Effector memory CD8-positive, alpha-beta T cell (primary cell): ENCODE results near the gene LRRC41.
"Not testable (repeated sequence)": the region's sequence is repeated elsewhere in the genome, so short reads cannot be mapped to it uniquely, and the experiment has no call there.

Experiments
- ATAC-seq: fragments of 150-1000 bp; cut with Tn5 transposase; replicated peaks from 2 replicates; pipeline ENCODE4 v1.10.0; 2021; ENCODE audit warnings: mild to moderate bottlenecking, moderate library complexity
- DNase-seq, 3 experiments: peaks; one replicate each; pipeline ENCODE4 v3.0.0; 2021
- H3K27ac Mint-ChIP-seq, 2 donors: one replicate each; pipeline ENCODE4 v1.8.0; 2022; ENCODE audit warnings: mild to moderate bottlenecking in 2 of 2, mixed read lengths in 2 of 2, moderate library complexity in 2 of 2
- H3K27me3 Mint-ChIP-seq, 2 donors: one replicate each; pipeline ENCODE4 v1.8.0; 2022; ENCODE audit warnings: mixed read lengths in 2 of 2
- H3K36me3 Mint-ChIP-seq: one replicate; pipeline ENCODE4 v1.8.0; 2022; ENCODE audit warnings: mild to moderate bottlenecking, moderate library complexity, mixed read lengths; ENCODE audit not compliant: insufficient read depth
- H3K4me1 Mint-ChIP-seq, 2 donors: one replicate each; pipeline ENCODE4 v1.8.0; 2022; ENCODE audit warnings: low read depth in 2 of 2, mixed read lengths in 2 of 2
- H3K4me3 Mint-ChIP-seq, 2 donors: one replicate each; pipeline ENCODE4 v1.8.0; 2022; ENCODE audit warnings: mild to moderate bottlenecking in 2 of 2, mixed read lengths in 2 of 2, moderate library complexity in 2 of 2
- H3K9me3 Mint-ChIP-seq, 2 donors: one replicate each; pipeline ENCODE4 v1.8.0; 2022; ENCODE audit warnings: mixed read lengths in 2 of 2

LRRC41 gene

GRCh38 chr1:46335081-46335480 is 31.7 kb upstream of the LRRC41 start:
- H3K27me3 Mint-ChIP-seq = no peaks in the 10 kb centered on the region
- H3K4me3 Mint-ChIP-seq = no peak overlapping the region
- peaks cover 3% of the 10 kb centered on the region in 2 donors for H3K4me1 Mint-ChIP-seq
- H3K36me3 Mint-ChIP-seq = no peaks in the 10 kb centered on the region
- H3K27ac Mint-ChIP-seq = no peak overlapping the region
- ATAC-seq (no peak), DNase-seq (no peak)
- no peaks in the 10 kb centered on the region for H3K9me3 Mint-ChIP-seq

GRCh38 chr1:46334030-46334384 is 30.6 kb upstream of the LRRC41 start:
- DNase-seq (no peak), ATAC-seq (no peak)
- Mint-ChIP-seq H3K36me3 (no peaks in the 10 kb centered on the region), H3K27me3 (no peaks in the 10 kb centered on the region), H3K4me1 (peaks cover 0 to 3% of the 10 kb centered on the region in 2 donors), H3K27ac (no peak overlapping the region), H3K9me3 (no peaks in the 10 kb centered on the region), H3K4me3 (no peak overlapping the region)

GRCh38 chr1:46333300-46334029 is 30.0 kb upstream of the LRRC41 start:
- Mint-ChIP-seq H3K36me3 (no peaks in the 10 kb centered on the region), H3K27me3 (no peaks in the 10 kb centered on the region), H3K9me3 (no peaks in the 10 kb centered on the region), H3K27ac (no peak overlapping the region), H3K4me3 (no peak overlapping the region), H3K4me1 (no peaks in the 10 kb centered on the region)
- DNase-seq (no peak), ATAC-seq (no peak)

GRCh38 chr1:46331786-46332540 is 28.5 kb upstream of the LRRC41 start:
- H3K9me3 Mint-ChIP-seq, H3K4me1 Mint-ChIP-seq, DNase-seq, ATAC-seq, H3K27ac Mint-ChIP-seq, H3K27me3 Mint-ChIP-seq, H3K36me3 Mint-ChIP-seq, H3K4me3 Mint-ChIP-seq: not testable (repeated sequence)

DNA sequence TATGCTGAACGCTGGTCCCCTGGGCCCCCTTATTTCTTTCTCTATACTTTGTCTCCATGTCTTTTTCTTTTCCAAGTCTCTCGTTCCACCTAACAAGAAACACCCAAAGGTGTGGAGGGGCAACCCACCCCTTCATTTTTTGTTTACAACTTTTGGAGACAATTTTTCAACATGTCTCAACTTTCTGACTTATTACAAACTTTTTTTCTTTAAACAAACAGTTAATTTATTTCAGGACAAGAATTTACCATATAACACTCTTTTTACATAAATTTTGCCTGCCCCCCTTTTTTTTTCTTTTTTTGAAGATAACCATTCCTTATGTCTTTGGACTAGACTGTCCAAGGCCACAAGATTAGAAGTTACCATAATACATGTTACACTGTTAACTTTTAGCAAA is 27.0 kb upstream of the LRRC41 start:
- H3K27me3 Mint-ChIP-seq, H3K4me1 Mint-ChIP-seq, H3K9me3 Mint-ChIP-seq, H3K27ac Mint-ChIP-seq, DNase-seq, H3K36me3 Mint-ChIP-seq, ATAC-seq, H3K4me3 Mint-ChIP-seq: not testable (repeated sequence)

DNA sequence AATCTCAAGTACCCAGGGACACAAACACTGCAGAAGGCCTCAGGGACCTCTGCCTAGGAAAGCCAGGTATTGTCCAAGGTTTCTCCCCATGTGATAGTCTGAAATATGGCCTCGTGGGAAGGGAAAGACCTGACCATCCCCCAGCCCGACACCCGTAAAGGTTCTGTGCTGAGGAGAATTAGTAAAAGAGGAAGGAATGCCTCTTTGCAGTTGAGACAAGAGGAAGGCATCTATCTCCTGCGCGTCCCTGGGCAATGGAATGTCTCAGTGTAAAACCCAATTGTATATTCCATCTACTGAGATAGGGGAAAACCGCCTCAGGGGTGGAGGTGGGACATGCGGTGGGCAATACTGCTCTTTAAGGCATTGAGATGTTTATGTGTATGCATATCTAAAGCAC is 26.4 kb upstream of the LRRC41 start:
- H3K9me3 Mint-ChIP-seq, DNase-seq, H3K4me3 Mint-ChIP-seq, H3K27me3 Mint-ChIP-seq, ATAC-seq, H3K27ac Mint-ChIP-seq, H3K4me1 Mint-ChIP-seq, H3K36me3 Mint-ChIP-seq: not testable (repeated sequence)

GRCh38 chr1:46328182-46328581 is 24.8 kb upstream of the LRRC41 start:
- not testable (repeated sequence) for H3K9me3 Mint-ChIP-seq, H3K27me3 Mint-ChIP-seq, DNase-seq, ATAC-seq, H3K4me3 Mint-ChIP-seq, H3K36me3 Mint-ChIP-seq, H3K4me1 Mint-ChIP-seq, H3K27ac Mint-ChIP-seq

- H3K27ac Mint-ChIP-seq = peak overlapping the region in 1 of 2 donors; percentile 35
- H3K27me3 Mint-ChIP-seq, H3K9me3 Mint-ChIP-seq, DNase-seq, ATAC-seq, H3K36me3 Mint-ChIP-seq, H3K4me3 Mint-ChIP-seq, H3K4me1 Mint-ChIP-seq: not testable (repeated sequence)
Observed at GRCh38 chr1:46325285-46326076, 22.1 kb upstream of the LRRC41 start.

GRCh38 chr1:46322191-46322590 is 18.8 kb upstream of the LRRC41 start:
- peaks cover 11% of the 10 kb centered on the region for H3K36me3 Mint-ChIP-seq
- not testable (repeated sequence) for H3K9me3 Mint-ChIP-seq, H3K27me3 Mint-ChIP-seq, H3K27ac Mint-ChIP-seq, H3K4me3 Mint-ChIP-seq, ATAC-seq, H3K4me1 Mint-ChIP-seq, DNase-seq

GRCh38 chr1:46319960-46320914 is 16.8 kb upstream of the LRRC41 start:
- H3K27ac Mint-ChIP-seq, ATAC-seq, H3K9me3 Mint-ChIP-seq, H3K4me1 Mint-ChIP-seq, H3K4me3 Mint-ChIP-seq, H3K27me3 Mint-ChIP-seq, DNase-seq: not testable (repeated sequence)
- H3K36me3 Mint-ChIP-seq = peaks cover 11% of the 10 kb centered on the region

DNA sequence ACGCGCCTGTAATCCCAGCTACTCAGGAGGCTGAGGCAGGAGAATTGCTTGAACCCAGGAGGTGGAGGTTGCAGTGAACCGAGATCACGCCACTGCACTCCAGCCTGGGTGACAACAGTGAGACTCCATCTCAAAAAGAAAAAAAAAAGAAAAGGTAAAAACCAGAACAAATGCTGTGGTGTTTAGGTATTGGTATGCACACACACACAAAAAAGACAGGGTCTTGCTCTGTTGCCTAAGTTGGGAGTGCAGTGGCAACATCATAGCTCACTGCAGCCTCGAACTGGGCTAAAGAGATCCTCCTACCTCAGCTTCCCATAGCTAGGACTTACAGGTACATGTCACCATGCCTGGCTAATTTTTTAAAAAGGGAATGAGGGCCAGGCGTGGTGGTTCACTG is 15.9 kb upstream of the LRRC41 start:
- not testable (repeated sequence) for DNase-seq, H3K9me3 Mint-ChIP-seq, ATAC-seq, H3K4me3 Mint-ChIP-seq, H3K27ac Mint-ChIP-seq, H3K4me1 Mint-ChIP-seq, H3K27me3 Mint-ChIP-seq
- peaks cover 21% of the 10 kb centered on the region for H3K36me3 Mint-ChIP-seq

DNA sequence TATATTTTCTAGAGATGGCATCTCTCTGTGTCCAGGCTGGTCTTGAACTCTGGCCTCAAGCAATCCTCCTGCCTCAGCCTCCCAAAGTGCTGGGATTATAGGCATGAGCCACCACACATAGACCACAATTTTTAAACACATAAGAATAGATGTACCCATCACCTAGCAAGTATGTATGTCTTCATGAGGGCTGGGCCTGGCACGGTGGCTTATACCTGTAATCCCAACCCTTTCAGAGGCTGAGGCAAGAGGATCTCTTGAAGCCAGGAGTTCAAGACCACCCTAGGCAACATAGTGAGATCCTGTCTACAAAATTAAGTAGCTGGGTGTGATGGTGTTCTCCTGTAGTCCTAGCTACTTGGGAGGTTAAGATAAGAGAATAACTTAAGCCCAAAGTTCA is 13.9 kb upstream of the LRRC41 start:
- DNase-seq (no peak), ATAC-seq (no peak)
- H3K27ac Mint-ChIP-seq = no peak overlapping the region
- no peaks in the 10 kb centered on the region for H3K4me1 Mint-ChIP-seq
- H3K36me3 Mint-ChIP-seq = peaks cover 41% of the 10 kb centered on the region
- H3K4me3 Mint-ChIP-seq = no peak overlapping the region
- no peaks in the 10 kb centered on the region for H3K9me3 Mint-ChIP-seq
- no peaks in the 10 kb centered on the region for H3K27me3 Mint-ChIP-seq
